IPS-15b (cell line): ENCODE measurements around the gene ANGPTL8.

ENCODE experiments used
- H3K27me3 ChIP-seq: one replicate; pipeline ENCODE4 v1.6.1; 2013; ENCODE audit warnings: low read length; ENCODE audit not compliant: control insufficient read depth, insufficient read depth
- H3K36me3 ChIP-seq: one replicate; pipeline ENCODE4 v1.6.1; 2013; ENCODE audit warnings: low read length; ENCODE audit not compliant: control insufficient read depth, insufficient read depth
- H3K4me1 ChIP-seq: one replicate; pipeline ENCODE4 v1.6.1; 2013; ENCODE audit warnings: mild to moderate bottlenecking, low read length; ENCODE audit not compliant: control insufficient read depth, insufficient read depth
- H3K4me3 ChIP-seq: one replicate; pipeline ENCODE4 v1.5.1; 2013; ENCODE audit warnings: low read depth, low read length
- H3K9ac ChIP-seq: one replicate; pipeline ENCODE4 v1.6.1; 2013; ENCODE audit warnings: low read depth, mild to moderate bottlenecking, low read length
- H3K9me3 ChIP-seq: one replicate; pipeline ENCODE4 v1.6.1; 2013; ENCODE audit warnings: mild to moderate bottlenecking, low read length; ENCODE audit not compliant: control insufficient read depth, insufficient read depth

Gene ANGPTL8, protein sequence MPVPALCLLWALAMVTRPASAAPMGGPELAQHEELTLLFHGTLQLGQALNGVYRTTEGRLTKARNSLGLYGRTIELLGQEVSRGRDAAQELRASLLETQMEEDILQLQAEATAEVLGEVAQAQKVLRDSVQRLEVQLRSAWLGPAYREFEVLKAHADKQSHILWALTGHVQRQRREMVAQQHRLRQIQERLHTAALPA

DNA sequence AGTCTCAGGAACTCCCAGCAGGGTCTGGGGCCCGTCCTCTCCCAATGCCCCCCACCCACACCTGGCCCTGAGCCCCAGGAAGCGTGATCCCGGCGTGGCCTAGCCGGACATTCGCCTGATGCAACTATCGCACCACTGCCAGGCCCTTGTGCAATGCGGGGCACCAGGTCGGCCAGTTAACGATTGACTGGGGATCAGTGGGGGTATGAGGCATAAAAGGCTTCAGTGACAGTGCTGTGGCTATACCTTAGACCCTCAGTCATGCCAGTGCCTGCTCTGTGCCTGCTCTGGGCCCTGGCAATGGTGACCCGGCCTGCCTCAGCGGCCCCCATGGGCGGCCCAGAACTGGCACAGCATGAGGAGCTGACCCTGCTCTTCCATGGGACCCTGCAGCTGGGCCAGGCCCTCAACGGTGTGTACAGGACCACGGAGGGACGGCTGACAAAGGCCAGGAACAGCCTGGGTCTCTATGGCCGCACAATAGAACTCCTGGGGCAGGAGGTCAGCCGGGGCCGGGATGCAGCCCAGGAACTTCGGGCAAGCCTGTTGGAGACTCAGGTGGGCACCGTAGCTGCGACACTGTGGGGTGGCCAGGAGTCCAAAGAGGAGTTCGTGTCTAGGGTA, at the start of gene ANGPTL8:
ANGPTL8 (plus strand) TSS at position 243 of the 624 bp plus-strand sequence; CDS start at position 262, 19 bp downstream.
- Histone ChIP-seq H3K4me3 (no peak within 1 kb of the TSS), H3K4me1 (peaks cover 2% of the 10 kb centered on the region), H3K9me3 (no peaks in the 10 kb centered on the region), H3K9ac (no peak within 1 kb of the TSS), H3K27me3 (no peaks in the 10 kb centered on the region), H3K36me3 (peaks cover 30% of the 10 kb centered on the region)

- H3K27me3 ChIP-seq: no peaks in the 10 kb centered on the region
- peaks cover 19% of the 10 kb centered on the region for H3K36me3 ChIP-seq
- H3K9me3 ChIP-seq: no peaks in the 10 kb centered on the region
- H3K4me3 ChIP-seq: no peak overlapping the region
- H3K4me1 ChIP-seq: no peaks in the 10 kb centered on the region
- H3K9ac ChIP-seq: no peak overlapping the region
Observed at GRCh38 chr19:11190501-11190900, 48.9 kb upstream of the ANGPTL8 start.

DNA sequence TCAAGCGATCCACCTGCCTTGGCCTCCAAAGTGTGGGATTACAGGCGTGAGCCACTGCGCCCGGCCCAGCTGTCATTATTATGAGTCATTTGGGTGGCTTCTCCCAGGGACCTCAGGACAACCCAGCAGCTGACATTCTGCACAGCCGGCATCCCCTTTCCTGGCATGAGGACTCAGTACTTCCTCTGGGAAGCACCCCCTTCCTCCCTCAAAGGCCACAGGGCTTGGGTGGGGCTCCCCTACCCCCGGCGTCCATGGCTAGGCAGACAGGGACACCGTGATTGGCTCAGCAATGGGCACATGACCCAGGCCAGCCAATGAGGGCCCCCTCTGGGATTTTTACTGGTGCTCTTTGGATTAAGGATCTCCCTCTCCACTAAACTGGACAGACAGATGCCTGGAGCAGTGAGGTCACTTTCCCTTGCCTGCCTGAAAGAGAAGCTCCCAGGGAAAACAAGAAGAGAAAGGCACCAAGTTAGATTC, 48.1 kb upstream of the ANGPTL8 start:
- H3K4me1 ChIP-seq: no peaks in the 10 kb centered on the region
- peaks cover 19% of the 10 kb centered on the region for H3K36me3 ChIP-seq
- no peak overlapping the region for H3K4me3 ChIP-seq
- no peaks in the 10 kb centered on the region for H3K9me3 ChIP-seq
- no peak overlapping the region for H3K9ac ChIP-seq
- H3K27me3 ChIP-seq: no peaks in the 10 kb centered on the region

GRCh38 chr19:11191934-11192333, 47.5 kb upstream of the ANGPTL8 start:
- H3K4me1 ChIP-seq: no peaks in the 10 kb centered on the region
- H3K9ac ChIP-seq: no peak overlapping the region
- no peaks in the 10 kb centered on the region for H3K9me3 ChIP-seq
- H3K4me3 ChIP-seq: no peak overlapping the region
- peaks cover 19% of the 10 kb centered on the region for H3K36me3 ChIP-seq
- no peaks in the 10 kb centered on the region for H3K27me3 ChIP-seq

DNA sequence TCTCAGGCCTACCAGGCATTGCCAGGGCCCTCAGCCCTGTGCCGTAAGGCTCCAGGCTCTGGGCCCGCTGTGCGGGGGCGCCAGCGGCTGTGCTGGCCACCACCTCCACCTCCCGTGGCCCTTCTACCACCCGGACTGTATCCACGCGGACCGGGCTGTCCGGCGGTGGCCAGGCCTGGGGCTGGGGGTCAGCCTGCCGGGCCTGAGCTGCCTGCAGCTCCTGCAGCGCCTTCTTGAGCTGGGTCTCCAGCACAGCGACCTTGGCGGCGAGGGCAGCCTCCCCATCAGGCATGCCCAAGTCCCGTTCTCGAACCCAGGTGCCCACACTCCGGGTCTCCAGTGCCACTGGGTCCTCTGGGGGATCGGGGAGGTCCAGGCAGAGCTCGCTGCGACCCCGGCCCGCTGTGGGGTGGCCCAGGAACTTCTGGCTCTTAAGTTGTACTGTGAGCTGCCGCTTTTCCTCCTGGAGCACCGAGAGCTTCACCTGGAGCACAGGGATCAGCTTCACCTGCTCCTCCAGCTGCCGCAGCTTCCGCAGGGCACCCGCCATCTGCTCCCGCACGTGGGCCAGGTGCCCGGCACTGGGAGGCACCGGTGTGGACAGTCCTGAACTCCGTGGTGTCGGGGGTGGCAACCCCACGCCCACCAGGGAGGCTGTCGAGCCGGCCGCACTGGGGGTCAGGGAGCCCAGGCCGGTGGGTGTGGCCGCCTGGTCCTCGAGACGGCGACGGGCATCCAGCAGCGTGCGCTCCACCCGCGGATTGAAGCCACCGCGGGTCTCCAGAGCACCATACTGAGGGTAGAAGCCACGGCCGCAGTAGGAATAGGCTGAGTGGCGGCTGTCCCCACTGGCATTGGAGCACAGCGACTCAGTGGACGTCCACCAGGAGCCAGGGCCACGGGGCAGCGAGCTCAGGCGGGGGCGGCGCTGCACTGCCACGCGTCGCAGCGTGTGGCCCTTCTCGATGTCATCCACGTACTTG, 46.2 kb upstream of the ANGPTL8 start:
- H3K36me3 ChIP-seq: peaks cover 19% of the 10 kb centered on the region
- no peaks in the 10 kb centered on the region for H3K4me1 ChIP-seq
- H3K4me3 ChIP-seq: no peak overlapping the region
- H3K27me3 ChIP-seq: no peaks in the 10 kb centered on the region
- no peak overlapping the region for H3K9ac ChIP-seq
- H3K9me3 ChIP-seq: no peaks in the 10 kb centered on the region

- Histone ChIP-seq H3K36me3 (peaks cover 22% of the 10 kb centered on the region), H3K4me1 (no peaks in the 10 kb centered on the region), H3K9ac (no peak overlapping the region), H3K4me3 (no peak overlapping the region), H3K27me3 (no peaks in the 10 kb centered on the region), H3K9me3 (no peaks in the 10 kb centered on the region)
Observed at GRCh38 chr19:11194173-11194572, 45.2 kb upstream of the ANGPTL8 start.

GRCh38 chr19:11194656-11195558, 44.5 kb upstream of the ANGPTL8 start:
- Histone ChIP-seq H3K9ac (no peak overlapping the region), H3K9me3 (no peaks in the 10 kb centered on the region), H3K36me3 (peaks cover 27% of the 10 kb centered on the region), H3K27me3 (no peaks in the 10 kb centered on the region), H3K4me3 (no peak overlapping the region), H3K4me1 (no peaks in the 10 kb centered on the region)

GRCh38 chr19:11195681-11196080, 43.7 kb upstream of the ANGPTL8 start:
- no peak overlapping the region for H3K9ac ChIP-seq
- H3K4me1 ChIP-seq: no peaks in the 10 kb centered on the region
- no peaks in the 10 kb centered on the region for H3K27me3 ChIP-seq
- no peaks in the 10 kb centered on the region for H3K9me3 ChIP-seq
- peaks cover 27% of the 10 kb centered on the region for H3K36me3 ChIP-seq
- H3K4me3 ChIP-seq: no peak overlapping the region

- H3K9me3 ChIP-seq: no peaks in the 10 kb centered on the region
- H3K4me3 ChIP-seq: peak overlapping the region; percentile 86
- peak overlapping the region; percentile 74 for H3K9ac ChIP-seq
- H3K4me1 ChIP-seq: no peaks in the 10 kb centered on the region
- peaks cover 29% of the 10 kb centered on the region for H3K36me3 ChIP-seq
- no peaks in the 10 kb centered on the region for H3K27me3 ChIP-seq
Observed at GRCh38 chr19:11196406-11197287, 42.8 kb upstream of the ANGPTL8 start.

DNA sequence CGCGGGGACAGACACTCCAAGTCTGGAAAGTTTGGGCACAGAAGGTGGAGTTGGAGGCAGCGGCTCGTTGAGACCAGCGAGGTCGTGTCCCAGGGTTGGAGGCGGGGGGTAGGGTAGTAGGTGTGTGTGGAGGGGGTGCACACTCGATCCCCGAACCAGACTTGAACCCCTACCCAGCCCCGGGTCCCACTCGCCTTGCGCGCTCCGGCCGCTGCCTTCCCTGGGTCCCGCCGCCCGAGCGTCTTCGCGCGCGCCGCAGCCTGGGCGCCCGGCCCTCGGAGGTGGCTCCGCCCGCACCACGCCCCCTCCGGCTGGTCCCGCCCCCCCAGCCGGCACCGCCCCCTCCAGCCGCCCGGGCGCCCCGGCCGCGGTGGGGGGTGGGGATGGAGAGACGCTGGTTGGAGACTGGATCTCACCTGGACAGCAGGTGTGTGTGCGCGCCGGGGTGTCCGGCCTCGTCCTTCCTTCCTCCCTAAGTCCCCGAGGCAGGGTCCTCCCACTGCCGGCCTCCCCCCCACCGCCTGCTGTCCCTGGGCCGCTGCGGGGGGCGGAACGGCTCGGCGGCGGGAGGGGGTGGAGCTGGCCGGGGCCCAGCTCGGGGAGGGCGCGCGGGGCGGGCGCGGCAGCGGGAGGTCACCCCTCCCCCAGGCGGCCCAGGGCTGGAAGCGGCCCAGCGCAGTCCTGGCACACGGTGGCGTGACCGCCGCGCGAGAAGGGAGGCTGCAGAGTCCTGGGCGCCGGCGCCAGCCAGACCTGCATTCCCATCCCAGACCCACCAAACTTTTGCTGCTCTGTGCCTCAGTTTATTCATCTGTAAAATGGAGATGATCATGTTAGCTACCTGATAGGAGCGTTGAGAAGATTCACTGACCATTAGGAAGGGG, 41.9 kb upstream of the ANGPTL8 start, which contains the start of gene KANK2:
KANK2 (minus strand) TSS at position 255 of the 884 bp plus-strand sequence. CDS start 3,034 bp downstream, outside the sequence.
- H3K4me1 ChIP-seq: no peaks in the 10 kb centered on the region

More for the DNA sequence above, 41.9 kb upstream of the ANGPTL8 start, which contains the start of gene KANK2:
- no peaks in the 10 kb centered on the region for H3K9me3 ChIP-seq
- H3K27me3 ChIP-seq: no peaks in the 10 kb centered on the region
- H3K4me3 ChIP-seq: peak within 1 kb of the TSS; percentile 86
- peak within 1 kb of the TSS; percentile 74 for H3K9ac ChIP-seq
- H3K36me3 ChIP-seq: peaks cover 32% of the 10 kb centered on the region
